GM12872 (cell line): ENCODE results near the gene SHROOM4.

ENCODE experiments used
- CTCF ChIP-seq: IDR thresholded peaks from 3 replicates; pipeline ENCODE4 v1.5.1; 2011; ENCODE audit warnings: low read depth, mild to moderate bottlenecking, low read length, moderate library complexity; ENCODE audit not compliant: insufficient read depth

The SHROOM4 gene, protein sequence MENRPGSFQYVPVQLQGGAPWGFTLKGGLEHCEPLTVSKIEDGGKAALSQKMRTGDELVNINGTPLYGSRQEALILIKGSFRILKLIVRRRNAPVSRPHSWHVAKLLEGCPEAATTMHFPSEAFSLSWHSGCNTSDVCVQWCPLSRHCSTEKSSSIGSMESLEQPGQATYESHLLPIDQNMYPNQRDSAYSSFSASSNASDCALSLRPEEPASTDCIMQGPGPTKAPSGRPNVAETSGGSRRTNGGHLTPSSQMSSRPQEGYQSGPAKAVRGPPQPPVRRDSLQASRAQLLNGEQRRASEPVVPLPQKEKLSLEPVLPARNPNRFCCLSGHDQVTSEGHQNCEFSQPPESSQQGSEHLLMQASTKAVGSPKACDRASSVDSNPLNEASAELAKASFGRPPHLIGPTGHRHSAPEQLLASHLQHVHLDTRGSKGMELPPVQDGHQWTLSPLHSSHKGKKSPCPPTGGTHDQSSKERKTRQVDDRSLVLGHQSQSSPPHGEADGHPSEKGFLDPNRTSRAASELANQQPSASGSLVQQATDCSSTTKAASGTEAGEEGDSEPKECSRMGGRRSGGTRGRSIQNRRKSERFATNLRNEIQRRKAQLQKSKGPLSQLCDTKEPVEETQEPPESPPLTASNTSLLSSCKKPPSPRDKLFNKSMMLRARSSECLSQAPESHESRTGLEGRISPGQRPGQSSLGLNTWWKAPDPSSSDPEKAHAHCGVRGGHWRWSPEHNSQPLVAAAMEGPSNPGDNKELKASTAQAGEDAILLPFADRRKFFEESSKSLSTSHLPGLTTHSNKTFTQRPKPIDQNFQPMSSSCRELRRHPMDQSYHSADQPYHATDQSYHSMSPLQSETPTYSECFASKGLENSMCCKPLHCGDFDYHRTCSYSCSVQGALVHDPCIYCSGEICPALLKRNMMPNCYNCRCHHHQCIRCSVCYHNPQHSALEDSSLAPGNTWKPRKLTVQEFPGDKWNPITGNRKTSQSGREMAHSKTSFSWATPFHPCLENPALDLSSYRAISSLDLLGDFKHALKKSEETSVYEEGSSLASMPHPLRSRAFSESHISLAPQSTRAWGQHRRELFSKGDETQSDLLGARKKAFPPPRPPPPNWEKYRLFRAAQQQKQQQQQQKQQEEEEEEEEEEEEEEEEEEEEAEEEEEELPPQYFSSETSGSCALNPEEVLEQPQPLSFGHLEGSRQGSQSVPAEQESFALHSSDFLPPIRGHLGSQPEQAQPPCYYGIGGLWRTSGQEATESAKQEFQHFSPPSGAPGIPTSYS (N-terminal part only)

DNA sequence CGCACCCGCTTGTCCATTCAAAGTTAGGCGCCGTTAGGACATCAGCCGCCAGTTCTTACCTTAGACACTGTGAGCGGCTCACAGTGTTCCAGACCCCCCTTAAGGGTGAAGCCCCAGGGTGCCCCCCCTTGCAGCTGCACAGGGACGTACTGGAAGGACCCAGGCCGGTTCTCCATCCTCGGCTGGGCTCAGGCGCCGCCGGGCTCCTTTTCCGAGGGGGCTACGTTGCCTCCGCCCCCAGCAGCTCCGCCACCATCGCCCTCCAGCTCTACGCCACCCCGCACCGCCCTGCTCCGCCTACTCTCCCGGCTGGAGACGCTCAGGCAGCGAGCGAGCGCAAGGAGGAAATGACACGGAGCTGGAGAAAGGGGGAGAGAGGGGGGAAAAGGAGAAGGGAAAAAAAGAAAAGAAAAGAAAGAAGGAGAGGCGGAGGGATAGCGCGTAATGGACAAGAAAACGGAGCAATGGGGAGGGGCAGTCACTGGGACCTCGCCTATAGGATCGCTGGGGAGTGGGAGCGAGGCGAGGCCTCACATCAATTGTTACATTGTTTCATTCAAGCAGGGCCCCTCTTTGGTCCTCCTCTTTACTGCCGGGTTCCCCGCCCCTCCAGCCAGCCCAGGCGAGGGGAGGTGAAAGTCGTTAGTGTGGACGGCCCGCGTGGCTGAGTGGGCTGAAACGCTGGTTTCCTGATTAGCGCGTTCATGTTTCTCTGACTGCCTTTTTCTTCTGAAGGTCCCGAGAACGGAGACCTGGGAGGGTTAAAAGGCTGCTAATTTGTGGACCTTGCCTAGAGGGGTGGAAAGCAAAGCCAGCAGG, at the start of gene SHROOM4:
Gene SHROOM4 (minus strand): TSS at position 352 of the 819 bp plus-strand sequence. CDS start 176 bp downstream, at position 176.
- TF ChIP-seq CTCF = no peak

- TF ChIP-seq CTCF = no peak
Measured at GRCh38 chrX:50863471-50863870, 49.5 kb upstream of the SHROOM4 start.

- no peak for TF ChIP-seq CTCF
Measured at GRCh38 chrX:50860518-50860917, 46.5 kb upstream of the SHROOM4 start.

GRCh38 chrX:50858548-50858947, 44.6 kb upstream of the SHROOM4 start:
- TF ChIP-seq CTCF = no peak

DNA sequence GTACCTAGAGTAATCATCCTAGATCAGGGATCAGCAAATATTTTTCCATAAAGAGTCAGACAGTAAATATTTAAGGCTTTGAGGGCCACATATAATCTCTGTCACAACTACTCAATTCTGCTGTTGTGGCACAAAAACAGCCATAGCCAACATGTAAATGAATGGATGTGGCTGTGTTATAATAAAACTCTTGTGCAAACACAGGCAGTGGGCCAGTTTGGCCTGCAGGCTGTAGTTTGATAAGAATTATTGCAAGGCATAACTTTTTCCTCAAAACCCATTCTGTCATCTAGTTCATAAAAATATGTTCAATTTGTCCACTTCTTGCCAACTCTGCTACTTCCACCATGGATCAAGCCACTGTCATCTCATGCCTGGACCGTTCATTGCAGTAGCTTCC, 39.4 kb upstream of the SHROOM4 start:
- TF ChIP-seq CTCF = no peak

GRCh38 chrX:50852524-50852923, 38.5 kb upstream of the SHROOM4 start:
- TF ChIP-seq CTCF = no peak
